PFSK-1 (cell line): ENCODE measurements around the gene YTHDF1.

Source experiments
- FOXP2 ChIP-seq: optimal IDR thresholded peaks from 2 replicates; pipeline ENCODE3; 2011; ENCODE audit warnings: borderline replicate concordance, control low read depth, inconsistent platforms; ENCODE audit not compliant: insufficient read depth; ENCODE audit errors: extremely low read length, extremely low read depth
- POLR2AphosphoS5 ChIP-seq: IDR thresholded peaks from 2 replicates; pipeline ENCODE4 v1.6.1; 2012; ENCODE audit warnings: low read depth, mild to moderate bottlenecking, control low read depth, low read length, moderate library complexity
- SIN3A ChIP-seq: IDR thresholded peaks from 2 replicates; pipeline ENCODE4 v1.6.1; 2012; ENCODE audit warnings: mild to moderate bottlenecking, low read length, moderate library complexity, borderline replicate concordance; ENCODE audit not compliant: insufficient read depth
- TAF1 ChIP-seq: IDR thresholded peaks from 2 replicates; pipeline ENCODE4 v1.6.1; 2012; ENCODE audit warnings: low read length, control low read depth, borderline replicate concordance; ENCODE audit not compliant: insufficient read depth
- TF ChIP-seq, protein P1 (sequence below), 2 experiments: IDR thresholded peaks; 2 replicates each; pipeline versions ENCODE4 v1.6.1 to v1.8.0; 2011 to 2012; ENCODE audit warnings: low read depth in 2 of 2, low read length in 2 of 2, control low read depth in 1 of 2, inconsistent platforms in 1 of 2, mild to moderate bottlenecking in 1 of 2, moderate library complexity in 1 of 2; ENCODE audit not compliant: insufficient read depth in 1 of 2

- TF ChIP-seq, protein P1, sequence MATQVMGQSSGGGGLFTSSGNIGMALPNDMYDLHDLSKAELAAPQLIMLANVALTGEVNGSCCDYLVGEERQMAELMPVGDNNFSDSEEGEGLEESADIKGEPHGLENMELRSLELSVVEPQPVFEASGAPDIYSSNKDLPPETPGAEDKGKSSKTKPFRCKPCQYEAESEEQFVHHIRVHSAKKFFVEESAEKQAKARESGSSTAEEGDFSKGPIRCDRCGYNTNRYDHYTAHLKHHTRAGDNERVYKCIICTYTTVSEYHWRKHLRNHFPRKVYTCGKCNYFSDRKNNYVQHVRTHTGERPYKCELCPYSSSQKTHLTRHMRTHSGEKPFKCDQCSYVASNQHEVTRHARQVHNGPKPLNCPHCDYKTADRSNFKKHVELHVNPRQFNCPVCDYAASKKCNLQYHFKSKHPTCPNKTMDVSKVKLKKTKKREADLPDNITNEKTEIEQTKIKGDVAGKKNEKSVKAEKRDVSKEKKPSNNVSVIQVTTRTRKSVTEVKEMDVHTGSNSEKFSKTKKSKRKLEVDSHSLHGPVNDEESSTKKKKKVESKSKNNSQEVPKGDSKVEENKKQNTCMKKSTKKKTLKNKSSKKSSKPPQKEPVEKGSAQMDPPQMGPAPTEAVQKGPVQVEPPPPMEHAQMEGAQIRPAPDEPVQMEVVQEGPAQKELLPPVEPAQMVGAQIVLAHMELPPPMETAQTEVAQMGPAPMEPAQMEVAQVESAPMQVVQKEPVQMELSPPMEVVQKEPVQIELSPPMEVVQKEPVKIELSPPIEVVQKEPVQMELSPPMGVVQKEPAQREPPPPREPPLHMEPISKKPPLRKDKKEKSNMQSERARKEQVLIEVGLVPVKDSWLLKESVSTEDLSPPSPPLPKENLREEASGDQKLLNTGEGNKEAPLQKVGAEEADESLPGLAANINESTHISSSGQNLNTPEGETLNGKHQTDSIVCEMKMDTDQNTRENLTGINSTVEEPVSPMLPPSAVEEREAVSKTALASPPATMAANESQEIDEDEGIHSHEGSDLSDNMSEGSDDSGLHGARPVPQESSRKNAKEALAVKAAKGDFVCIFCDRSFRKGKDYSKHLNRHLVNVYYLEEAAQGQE (IDR thresholded peaks at IDR 0.05; ENCODE audit: insufficient read depth in 1 of 2, low read depth in 2 of 2, low read length in 2 of 2), result no peak
- TF ChIP-seq POLR2AphosphoS5, result no peak
- no peak for TF ChIP-seq SIN3A
- no peak for TF ChIP-seq TAF1
- no peak for TF ChIP-seq FOXP2
Observed at GRCh38 chr20:63189846-63190559, 25.9 kb downstream of the YTHDF1 start.
